ENCODE data around the gene FYN. TPM values are rescaled to one million over a fixed set of nuclear protein-coding genes. Genes with fewer than 3 reads are reported as not detected.

The FYN gene
- total RNA-seq, 1 experiment from 2014 or later: 249 TPM

DNA sequence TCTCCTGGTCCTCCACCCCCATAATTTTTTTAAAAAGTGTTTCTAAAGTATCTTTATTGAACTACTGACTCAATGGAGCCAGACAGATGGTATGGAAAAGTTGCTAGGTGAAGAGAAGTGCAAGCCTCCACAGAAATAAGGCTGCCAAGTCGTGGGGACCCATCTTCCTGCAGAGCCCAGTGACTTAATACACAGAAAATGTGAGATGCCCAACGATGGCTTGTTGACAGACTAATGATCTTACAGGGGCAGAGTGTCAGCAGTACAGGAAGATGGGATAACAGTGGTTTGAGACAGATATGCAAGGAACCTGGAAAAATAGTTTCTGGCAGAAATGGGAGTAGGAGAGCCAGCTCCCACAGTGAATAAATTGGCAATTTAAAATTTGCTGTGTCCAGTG, 43.3 kb downstream of the FYN start:
- Histone ChIP-seq H3K4me1 (ENCODE audit: low read length) (peaks cover 59% of the 10 kb centered on the region), H3K4me3 (ENCODE audit: low read length) (no peak overlapping the region), H3K9me3 (ENCODE audit: low read length) (no peaks in the 10 kb centered on the region), H3K9me2 (replicated peaks; ENCODE audit: insufficient read depth, low read length) (no peaks in the 10 kb centered on the region), H3K79me2 (ENCODE audit: low read length) (peaks cover 99% of the 10 kb centered on the region), H3K27ac (ENCODE audit: low read length) (no peak overlapping the region), H3K36me3 (ENCODE audit: insufficient read depth, low read length) (no peaks in the 10 kb centered on the region), H4K20me1 (ENCODE audit: insufficient read depth, low read depth, low read length) (no peaks in the 10 kb centered on the region), H3K9ac (ENCODE audit: low read length) (no peak overlapping the region), H3K27me3 (ENCODE audit: low read length) (no peaks in the 10 kb centered on the region), H3K4me2 (ENCODE audit: low read depth, low read length, poor library complexity, severe bottlenecking) (no peak overlapping the region), H2AFZ (ENCODE audit: low read length) (no peak overlapping the region)
- no peak for DNase-seq

DNA sequence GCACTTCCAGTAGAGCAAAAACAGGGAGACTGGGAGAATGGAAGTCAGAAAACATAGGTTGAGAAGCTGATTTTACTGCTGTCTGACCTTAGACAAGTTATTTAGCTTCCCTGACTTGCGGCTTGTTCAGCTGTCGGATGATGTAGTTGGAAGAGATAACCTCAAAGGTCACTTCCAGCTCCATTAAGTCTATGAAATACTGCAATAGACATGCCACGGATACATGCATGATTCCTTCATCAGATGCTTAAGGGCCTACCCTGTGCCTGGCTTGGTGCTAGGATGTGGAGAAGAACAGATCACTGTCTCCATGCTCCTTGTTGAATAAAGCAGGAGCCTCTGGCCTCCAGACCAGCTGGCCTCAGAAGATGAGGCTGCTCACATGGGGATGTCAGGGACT, 43.7 kb downstream of the FYN start:
- Histone ChIP-seq H3K27me3 (ENCODE audit: low read length) (no peaks in the 10 kb centered on the region), H3K4me1 (ENCODE audit: low read length) (peaks cover 60% of the 10 kb centered on the region), H3K9me2 (replicated peaks; ENCODE audit: insufficient read depth, low read length) (no peaks in the 10 kb centered on the region), H3K79me2 (ENCODE audit: low read length) (peaks cover 99% of the 10 kb centered on the region), H3K9ac (ENCODE audit: low read length) (no peak overlapping the region), H4K20me1 (ENCODE audit: insufficient read depth, low read depth, low read length) (no peaks in the 10 kb centered on the region), H3K4me2 (ENCODE audit: low read depth, low read length, poor library complexity, severe bottlenecking) (no peak overlapping the region), H3K4me3 (ENCODE audit: low read length) (no peak overlapping the region), H3K9me3 (ENCODE audit: low read length) (no peaks in the 10 kb centered on the region), H3K27ac (ENCODE audit: low read length) (no peak overlapping the region), H3K36me3 (ENCODE audit: insufficient read depth, low read length) (no peaks in the 10 kb centered on the region), H2AFZ (ENCODE audit: low read length) (no peak overlapping the region)
- no peak for DNase-seq

DNA sequence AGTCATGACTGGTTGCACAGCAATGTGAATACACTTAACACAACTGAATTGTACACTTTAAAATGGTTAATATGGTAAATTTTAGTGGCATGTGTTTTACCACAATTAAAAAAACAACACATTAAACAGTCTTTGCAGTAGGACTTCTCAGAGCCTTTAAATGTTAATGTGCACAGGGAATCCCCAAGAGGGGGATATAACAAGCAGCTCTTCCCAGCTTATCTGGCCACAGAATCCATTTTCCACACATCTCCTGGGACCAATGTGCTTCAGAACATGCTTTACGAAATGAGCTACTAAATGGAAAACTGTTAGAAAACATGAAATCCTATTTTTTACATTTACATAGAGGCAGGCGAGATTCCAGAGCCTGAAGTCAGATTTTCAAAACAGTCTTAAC, 44.4 kb downstream of the FYN start:
- H3K4me3 ChIP-seq (ENCODE audit: low read length): no peak overlapping the region
- peaks cover 60% of the 10 kb centered on the region for H3K4me1 ChIP-seq (ENCODE audit: low read length)
- H3K9ac ChIP-seq (ENCODE audit: low read length): no peak overlapping the region
- no peaks in the 10 kb centered on the region; the same call in 1 of the 2 replicates for H3K36me3 ChIP-seq (ENCODE audit: insufficient read depth, low read length)
- H4K20me1 ChIP-seq (ENCODE audit: insufficient read depth, low read depth, low read length): no peaks in the 10 kb centered on the region
- no peaks in the 10 kb centered on the region for H3K27me3 ChIP-seq (ENCODE audit: low read length)
- H3K4me2 ChIP-seq (ENCODE audit: low read depth, low read length, poor library complexity, severe bottlenecking): no peak overlapping the region
- no peak overlapping the region for H3K27ac ChIP-seq (ENCODE audit: low read length)
- no peak overlapping the region for H2AFZ ChIP-seq (ENCODE audit: low read length)
- H3K9me3 ChIP-seq (ENCODE audit: low read length): no peaks in the 10 kb centered on the region
- DNase-seq: no peak
- H3K79me2 ChIP-seq (ENCODE audit: low read length): peaks cover 99% of the 10 kb centered on the region
- H3K9me2 ChIP-seq (replicated peaks; ENCODE audit: insufficient read depth, low read length): no peaks in the 10 kb centered on the region

DNA sequence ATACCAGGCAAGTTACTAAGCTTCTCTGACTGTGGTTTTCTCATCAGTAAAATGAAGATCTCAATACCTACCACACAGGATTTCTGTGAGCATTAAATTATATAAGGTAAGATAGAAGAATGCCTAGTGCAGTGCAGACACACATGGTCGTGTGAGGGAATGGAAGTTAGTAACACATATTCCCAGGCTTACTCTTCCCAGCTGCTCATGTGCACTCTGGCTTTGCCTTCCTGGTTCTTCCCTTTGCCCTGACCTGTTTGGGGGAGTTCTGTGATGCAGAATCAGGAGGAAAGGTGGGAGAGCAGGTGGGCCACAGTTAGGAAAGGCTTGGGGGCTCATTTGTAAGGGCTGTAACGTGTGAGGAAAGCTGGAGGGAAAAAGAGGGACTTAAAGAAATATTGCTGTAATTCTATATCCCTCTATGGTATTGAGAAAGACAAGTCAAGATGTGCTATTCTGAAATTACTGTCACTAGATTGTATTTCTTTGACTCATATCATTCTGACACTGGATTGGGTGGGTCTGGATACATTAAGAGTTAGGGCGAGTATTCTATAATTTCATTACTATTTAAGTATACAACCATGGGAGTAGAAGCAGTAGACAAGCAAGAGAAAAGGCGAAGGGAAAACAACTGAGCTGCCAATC, 47.7 kb downstream of the FYN start:
- peak overlapping the region; percentile 44 for H3K4me2 ChIP-seq (ENCODE audit: low read depth, low read length, poor library complexity, severe bottlenecking)
- peaks cover 85% of the 10 kb centered on the region for H3K79me2 ChIP-seq (ENCODE audit: low read length)
- no peaks in the 10 kb centered on the region for H3K9me2 ChIP-seq (replicated peaks; ENCODE audit: insufficient read depth, low read length)
- peak overlapping the region; percentile 42; the same call in 1 of the 2 replicates for H3K27ac ChIP-seq (ENCODE audit: low read length)
- H4K20me1 ChIP-seq (ENCODE audit: insufficient read depth, low read depth, low read length): no peaks in the 10 kb centered on the region
- peaks cover 51% of the 10 kb centered on the region for H3K4me1 ChIP-seq (ENCODE audit: low read length)
- no peak overlapping the region for H2AFZ ChIP-seq (ENCODE audit: low read length)
- peaks cover 10% of the 10 kb centered on the region; the same call in 1 of the 2 replicates for H3K36me3 ChIP-seq (ENCODE audit: insufficient read depth, low read length)
- no peaks in the 10 kb centered on the region for H3K27me3 ChIP-seq (ENCODE audit: low read length)
- peak overlapping the region; percentile 8; the same call in 1 of the 2 replicates for H3K9ac ChIP-seq (ENCODE audit: low read length)
- H3K4me3 ChIP-seq (ENCODE audit: low read length): no peak overlapping the region
- no peaks in the 10 kb centered on the region; the same call in 1 of the 2 replicates for H3K9me3 ChIP-seq (ENCODE audit: low read length)
- DNase-seq: no peak

DNA sequence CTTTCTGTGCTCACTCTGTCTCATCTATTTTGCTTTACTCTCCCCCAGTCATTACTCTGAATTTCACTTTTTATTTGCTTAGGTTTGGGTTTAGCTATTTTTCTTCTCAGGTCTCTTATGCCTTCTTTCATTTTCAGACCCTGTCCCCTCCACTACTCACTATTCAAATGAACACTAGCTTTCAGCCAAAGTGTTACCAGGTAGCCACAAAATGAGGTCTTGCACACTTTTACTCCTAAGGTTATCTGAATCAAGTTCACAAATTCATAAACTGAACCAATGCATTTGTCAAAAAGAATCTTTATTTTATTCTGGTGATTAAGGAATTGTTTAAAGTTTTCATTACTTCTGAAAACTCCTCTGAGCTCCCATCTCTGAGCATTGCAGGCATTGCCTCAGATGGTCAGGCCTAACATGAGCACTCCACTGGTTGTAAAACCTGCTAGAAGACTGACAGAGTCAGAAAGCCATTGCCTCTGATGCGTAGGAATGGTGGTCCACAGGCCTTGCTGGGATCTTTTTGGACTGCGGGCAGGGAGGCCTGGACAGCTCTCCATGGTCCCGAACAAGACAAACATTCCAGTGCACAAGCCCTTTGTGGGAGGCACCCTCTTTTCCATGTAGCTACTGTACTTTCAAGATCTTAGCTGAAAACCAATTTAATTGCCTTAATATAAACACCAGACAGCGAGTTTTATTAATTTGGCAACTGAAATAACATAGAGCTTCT, 48.5 kb downstream of the FYN start:
- Histone ChIP-seq H3K4me2 (ENCODE audit: low read depth, low read length, poor library complexity, severe bottlenecking) (peak overlapping the region; percentile 44), H4K20me1 (ENCODE audit: insufficient read depth, low read depth, low read length) (no peaks in the 10 kb centered on the region)

DNA sequence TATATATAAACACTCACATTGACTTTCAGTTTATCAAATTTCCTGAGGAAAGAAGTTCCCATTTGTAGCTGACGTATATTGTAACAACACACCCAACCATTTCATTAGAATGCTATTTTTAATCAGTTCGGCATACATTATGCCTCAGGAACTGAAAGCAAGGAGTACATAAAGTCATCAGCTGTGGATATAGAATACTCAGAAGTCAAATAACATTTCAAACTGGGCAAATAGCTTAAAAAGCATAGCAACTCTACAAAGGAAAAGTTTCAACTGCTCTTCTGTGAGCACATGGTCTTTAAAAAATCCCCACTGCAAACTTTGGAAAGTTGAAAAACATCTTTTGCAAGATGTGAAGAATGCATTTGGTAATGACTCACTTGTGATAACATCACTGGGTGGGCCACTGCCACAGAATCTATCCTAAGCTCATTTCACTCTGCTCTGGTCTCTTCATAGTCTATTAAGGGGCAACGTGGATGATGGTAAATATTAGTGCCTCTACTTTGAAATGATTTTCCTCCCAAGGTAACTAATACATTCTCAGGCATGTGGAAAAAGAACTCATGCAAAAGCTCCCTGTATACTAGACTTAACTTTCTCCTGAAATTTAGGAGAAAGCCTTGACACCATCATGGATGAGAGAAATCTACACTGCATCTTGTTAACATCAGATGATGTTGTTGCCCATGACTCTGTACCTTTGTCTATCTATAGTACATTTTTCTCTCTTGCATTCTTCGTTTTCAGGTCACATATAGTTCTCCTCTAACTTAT, 49.2 kb downstream of the FYN start:
- Histone ChIP-seq H3K4me3 (ENCODE audit: low read length) (no peak overlapping the region), H3K27ac (ENCODE audit: low read length) (peak overlapping the region; percentile 42), H3K9me3 (ENCODE audit: low read length) (no peaks in the 10 kb centered on the region; the same call in 1 of the 2 replicates), H3K4me1 (ENCODE audit: low read length) (peaks cover 66% of the 10 kb centered on the region), H3K9ac (ENCODE audit: low read length) (peak overlapping the region; percentile 8; the same call in 1 of the 2 replicates), H4K20me1 (ENCODE audit: insufficient read depth, low read depth, low read length) (no peaks in the 10 kb centered on the region), H3K79me2 (ENCODE audit: low read length) (peaks cover 85% of the 10 kb centered on the region), H3K27me3 (ENCODE audit: low read length) (no peaks in the 10 kb centered on the region), H2AFZ (ENCODE audit: low read length) (no peak overlapping the region), H3K4me2 (ENCODE audit: low read depth, low read length, poor library complexity, severe bottlenecking) (peak overlapping the region; percentile 44), H3K9me2 (replicated peaks; ENCODE audit: insufficient read depth, low read length) (no peaks in the 10 kb centered on the region), H3K36me3 (ENCODE audit: insufficient read depth, low read length) (peaks cover 10% of the 10 kb centered on the region; the same call in 1 of the 2 replicates)
- no peak for DNase-seq

More for the DNA sequence above, 48.5 kb downstream of the FYN start:
- H3K4me1 ChIP-seq (ENCODE audit: low read length): peaks cover 59% of the 10 kb centered on the region
- H3K79me2 ChIP-seq (ENCODE audit: low read length): peaks cover 85% of the 10 kb centered on the region
- peaks cover 10% of the 10 kb centered on the region; the same call in 1 of the 2 replicates for H3K36me3 ChIP-seq (ENCODE audit: insufficient read depth, low read length)
- no peak for DNase-seq
- H3K9ac ChIP-seq (ENCODE audit: low read length): peak overlapping the region; percentile 8; the same call in 1 of the 2 replicates
- no peaks in the 10 kb centered on the region; the same call in 1 of the 2 replicates for H3K9me3 ChIP-seq (ENCODE audit: low read length)
- H3K4me3 ChIP-seq (ENCODE audit: low read length): no peak overlapping the region; the same call in 1 of the 2 replicates
- H2AFZ ChIP-seq (ENCODE audit: low read length): no peak overlapping the region
- H3K27me3 ChIP-seq (ENCODE audit: low read length): no peaks in the 10 kb centered on the region
- peak overlapping the region; percentile 42 for H3K27ac ChIP-seq (ENCODE audit: low read length)
- H3K9me2 ChIP-seq (replicated peaks; ENCODE audit: insufficient read depth, low read length): no peaks in the 10 kb centered on the region

DNA sequence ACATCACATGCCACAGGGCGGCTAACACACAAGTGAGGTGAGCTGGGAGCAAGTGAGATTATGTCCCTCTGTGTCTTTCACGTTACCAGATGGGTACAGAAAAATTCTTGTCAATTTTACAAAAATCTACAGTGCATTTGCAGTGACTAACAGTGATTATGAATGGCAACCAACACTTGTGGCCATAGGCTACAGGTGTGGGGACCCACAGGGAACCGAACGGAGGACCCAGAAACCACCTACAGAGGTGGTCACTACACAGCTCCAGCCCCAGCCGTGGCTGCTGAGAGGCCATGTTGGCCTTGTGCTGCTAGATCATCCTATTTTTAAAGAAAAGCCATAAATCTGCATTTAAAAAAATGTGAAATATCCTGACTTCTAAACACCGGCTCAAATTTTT, 50.2 kb downstream of the FYN start:
- Histone ChIP-seq H3K9me2 (replicated peaks; ENCODE audit: insufficient read depth, low read length) (no peaks in the 10 kb centered on the region), H3K4me2 (ENCODE audit: low read depth, low read length, poor library complexity, severe bottlenecking) (no peak overlapping the region), H3K36me3 (ENCODE audit: insufficient read depth, low read length) (peaks cover 10% of the 10 kb centered on the region; the same call in 1 of the 2 replicates), H4K20me1 (ENCODE audit: insufficient read depth, low read depth, low read length) (no peaks in the 10 kb centered on the region), H3K9me3 (ENCODE audit: low read length) (no peaks in the 10 kb centered on the region; the same call in 1 of the 2 replicates), H3K27me3 (ENCODE audit: low read length) (no peaks in the 10 kb centered on the region), H3K79me2 (ENCODE audit: low read length) (peaks cover 85% of the 10 kb centered on the region), H3K4me1 (ENCODE audit: low read length) (peaks cover 76% of the 10 kb centered on the region), H3K4me3 (ENCODE audit: low read length) (no peak overlapping the region), H3K9ac (ENCODE audit: low read length) (no peak overlapping the region), H3K27ac (ENCODE audit: low read length) (no peak overlapping the region), H2AFZ (ENCODE audit: low read length) (no peak overlapping the region)
- DNase-seq: no peak

All from Karpas-422 (cell line).